ENCODE data around the gene CLDN7. TPM values are rescaled to one million over a fixed set of nuclear protein-coding genes. Genes with fewer than 3 reads are reported as not detected.

Gene CLDN7
- total RNA-seq, 1 donor from 2014 or later: 10.5 TPM

DNA sequence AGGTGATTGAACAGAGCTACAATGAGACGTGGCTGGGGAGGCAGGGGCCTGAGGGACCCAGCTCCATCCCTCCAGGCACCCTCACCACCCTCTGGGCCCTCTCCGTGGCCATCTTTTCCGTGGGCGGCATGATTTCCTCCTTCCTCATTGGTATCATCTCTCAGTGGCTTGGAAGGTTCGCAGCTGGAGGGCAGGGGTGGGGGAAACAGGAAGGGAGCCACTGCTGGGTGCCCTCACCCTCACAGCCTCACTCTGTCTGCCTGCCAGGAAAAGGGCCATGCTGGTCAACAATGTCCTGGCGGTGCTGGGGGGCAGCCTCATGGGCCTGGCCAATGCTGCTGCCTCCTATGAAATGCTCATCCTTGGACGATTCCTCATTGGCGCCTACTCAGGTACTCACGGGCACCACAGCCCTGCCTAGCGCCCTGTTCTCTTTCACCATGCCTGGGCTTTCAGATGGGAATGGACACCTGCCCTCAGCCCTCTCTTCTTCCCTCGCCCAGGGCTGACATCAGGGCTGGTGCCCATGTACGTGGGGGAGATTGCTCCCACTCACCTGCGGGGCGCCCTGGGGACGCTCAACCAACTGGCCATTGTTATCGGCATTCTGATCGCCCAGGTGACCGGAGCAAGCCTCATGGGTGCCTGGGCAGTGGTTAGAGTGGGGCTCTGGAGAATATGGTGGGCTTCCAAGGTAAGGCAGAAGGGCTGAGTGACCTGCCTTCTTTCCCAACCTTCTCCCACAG lies 21.4 kb upstream of the CLDN7 start:
- TF ChIP-seq, protein P1, sequence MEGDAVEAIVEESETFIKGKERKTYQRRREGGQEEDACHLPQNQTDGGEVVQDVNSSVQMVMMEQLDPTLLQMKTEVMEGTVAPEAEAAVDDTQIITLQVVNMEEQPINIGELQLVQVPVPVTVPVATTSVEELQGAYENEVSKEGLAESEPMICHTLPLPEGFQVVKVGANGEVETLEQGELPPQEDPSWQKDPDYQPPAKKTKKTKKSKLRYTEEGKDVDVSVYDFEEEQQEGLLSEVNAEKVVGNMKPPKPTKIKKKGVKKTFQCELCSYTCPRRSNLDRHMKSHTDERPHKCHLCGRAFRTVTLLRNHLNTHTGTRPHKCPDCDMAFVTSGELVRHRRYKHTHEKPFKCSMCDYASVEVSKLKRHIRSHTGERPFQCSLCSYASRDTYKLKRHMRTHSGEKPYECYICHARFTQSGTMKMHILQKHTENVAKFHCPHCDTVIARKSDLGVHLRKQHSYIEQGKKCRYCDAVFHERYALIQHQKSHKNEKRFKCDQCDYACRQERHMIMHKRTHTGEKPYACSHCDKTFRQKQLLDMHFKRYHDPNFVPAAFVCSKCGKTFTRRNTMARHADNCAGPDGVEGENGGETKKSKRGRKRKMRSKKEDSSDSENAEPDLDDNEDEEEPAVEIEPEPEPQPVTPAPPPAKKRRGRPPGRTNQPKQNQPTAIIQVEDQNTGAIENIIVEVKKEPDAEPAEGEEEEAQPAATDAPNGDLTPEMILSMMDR (IDR thresholded peaks at IDR 0.05; ENCODE audit: insufficient read depth, low read depth, low read length): no peak
- no peak for TF ChIP-seq EZH2 (IDR thresholded peaks at IDR 0.05; ENCODE audit: insufficient read depth, low read length)
- Mint-ChIP-seq H3K27ac (ENCODE audit: unreplicated experiment) (no peak overlapping the region), H3K4me1 (ENCODE audit: low read depth, unreplicated experiment) (no peaks in the 10 kb centered on the region), H3K27me3 (ENCODE audit: low read depth, unreplicated experiment) (peaks cover 61% of the 10 kb centered on the region), H3K36me3 (ENCODE audit: low read depth, unreplicated experiment) (peaks cover 2% of the 10 kb centered on the region), H3K9me3 (ENCODE audit: unreplicated experiment) (no peaks in the 10 kb centered on the region), H3K4me3 (ENCODE audit: unreplicated experiment) (no peak overlapping the region)
- Histone ChIP-seq H3K4me1 (ENCODE audit: insufficient read depth, low read length) (peaks cover 14% of the 10 kb centered on the region), H3K4me2 (ENCODE audit: low read length) (no peak overlapping the region), H2AFZ (ENCODE audit: low read depth, low read length) (no peak overlapping the region), H3K27ac (ENCODE audit: low read depth, low read length) (no peak overlapping the region), H4K20me1 (ENCODE audit: insufficient read depth, low read length) (no peaks in the 10 kb centered on the region), H3K27me3 (ENCODE audit: insufficient read depth, low read length) (peaks cover 33% of the 10 kb centered on the region), H3K36me3 (ENCODE audit: insufficient read depth, low read length) (no peaks in the 10 kb centered on the region), H3K4me3 (ENCODE audit: insufficient read depth, low read depth, low read length) (no peak overlapping the region), H3K79me2 (ENCODE audit: insufficient read depth, low read length) (no peaks in the 10 kb centered on the region), H3K9ac (ENCODE audit: low read length) (no peak overlapping the region), H3K9me3 (ENCODE audit: insufficient read depth, low read depth, low read length) (no peaks in the 10 kb centered on the region)
- DNase-seq (ENCODE audit: low read depth): no peak
- FAIRE-seq: no peak

DNA sequence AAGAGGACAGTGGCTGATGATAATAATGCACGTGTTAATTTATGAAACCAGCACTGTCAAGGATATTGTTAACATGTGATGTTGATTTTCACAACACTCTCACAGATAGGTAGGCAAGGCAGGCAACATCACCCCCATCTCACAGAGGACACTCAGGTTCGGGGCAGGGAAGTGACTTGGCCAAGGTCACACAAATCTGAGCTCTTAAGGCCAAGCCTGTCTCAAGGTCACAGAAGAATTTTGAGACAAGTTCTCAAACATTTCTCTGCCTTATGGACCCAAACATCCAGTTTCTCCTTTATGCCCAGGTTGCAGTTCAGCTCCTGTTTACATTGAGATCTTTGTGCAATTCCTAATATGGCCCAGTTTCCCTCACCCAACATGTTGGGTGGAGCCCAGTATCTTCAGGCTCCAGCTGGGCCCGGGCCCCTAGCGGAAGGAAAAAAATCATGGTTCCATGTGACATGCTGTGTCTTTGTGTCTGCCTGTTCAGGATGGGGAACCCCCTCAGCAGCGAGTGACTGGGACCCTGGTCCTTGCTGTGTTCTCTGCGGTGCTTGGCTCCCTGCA lies 20.6 kb upstream of the CLDN7 start:
- Histone ChIP-seq H3K36me3 (ENCODE audit: insufficient read depth, low read length) (no peaks in the 10 kb centered on the region), H3K79me2 (ENCODE audit: insufficient read depth, low read length) (no peaks in the 10 kb centered on the region), H4K20me1 (ENCODE audit: insufficient read depth, low read length) (no peaks in the 10 kb centered on the region), H2AFZ (ENCODE audit: low read depth, low read length) (no peak overlapping the region), H3K27ac (ENCODE audit: low read depth, low read length) (no peak overlapping the region), H3K9ac (ENCODE audit: low read length) (no peak overlapping the region), H3K9me3 (ENCODE audit: insufficient read depth, low read depth, low read length) (no peaks in the 10 kb centered on the region), H3K4me1 (ENCODE audit: insufficient read depth, low read length) (peaks cover 14% of the 10 kb centered on the region), H3K4me3 (ENCODE audit: insufficient read depth, low read depth, low read length) (no peak overlapping the region), H3K4me2 (ENCODE audit: low read length) (no peak overlapping the region), H3K27me3 (ENCODE audit: insufficient read depth, low read length) (peaks cover 28% of the 10 kb centered on the region)
- H3K27me3 Mint-ChIP-seq (ENCODE audit: low read depth, unreplicated experiment): peaks cover 54% of the 10 kb centered on the region
- H3K4me3 Mint-ChIP-seq (ENCODE audit: unreplicated experiment): no peak overlapping the region
- FAIRE-seq (no peak), DNase-seq (ENCODE audit: low read depth) (no peak)
- H3K4me1 Mint-ChIP-seq (ENCODE audit: low read depth, unreplicated experiment): no peaks in the 10 kb centered on the region
- H3K27ac Mint-ChIP-seq (ENCODE audit: unreplicated experiment): no peak overlapping the region
- TF ChIP-seq, protein P1 (IDR thresholded peaks at IDR 0.05; ENCODE audit: insufficient read depth, low read depth, low read length): no peak
- no peak for TF ChIP-seq EZH2 (IDR thresholded peaks at IDR 0.05; ENCODE audit: insufficient read depth, low read length)
- no peaks in the 10 kb centered on the region for H3K9me3 Mint-ChIP-seq (ENCODE audit: unreplicated experiment)
- no peaks in the 10 kb centered on the region for H3K36me3 Mint-ChIP-seq (ENCODE audit: low read depth, unreplicated experiment)
